HG03139 (cell line): ENCODE results near the gene PRPSAP1.
A peak's percentile ranks its signal among the peaks of the same experiment; 100 is the strongest.

Experiments used
- ATAC-seq: cut with Tn5 transposase; IDR thresholded peaks from one replicate; pipeline ENCODE4 v1.9.1; 2021; ENCODE audit not compliant: unreplicated experiment

PRPSAP1 gene, protein sequence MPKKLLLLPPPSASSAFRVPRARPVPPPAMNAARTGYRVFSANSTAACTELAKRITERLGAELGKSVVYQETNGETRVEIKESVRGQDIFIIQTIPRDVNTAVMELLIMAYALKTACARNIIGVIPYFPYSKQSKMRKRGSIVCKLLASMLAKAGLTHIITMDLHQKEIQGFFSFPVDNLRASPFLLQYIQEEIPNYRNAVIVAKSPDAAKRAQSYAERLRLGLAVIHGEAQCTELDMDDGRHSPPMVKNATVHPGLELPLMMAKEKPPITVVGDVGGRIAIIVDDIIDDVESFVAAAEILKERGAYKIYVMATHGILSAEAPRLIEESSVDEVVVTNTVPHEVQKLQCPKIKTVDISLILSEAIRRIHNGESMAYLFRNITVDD

GRCh38 chr17:76353599-76354316 is at the start of gene PRPSAP1:
PRPSAP1 (minus strand) TSS chr17:76353916; CDS start chr17:76353703, 213 bp downstream.
- peak; percentile 83 for ATAC-seq

DNA sequence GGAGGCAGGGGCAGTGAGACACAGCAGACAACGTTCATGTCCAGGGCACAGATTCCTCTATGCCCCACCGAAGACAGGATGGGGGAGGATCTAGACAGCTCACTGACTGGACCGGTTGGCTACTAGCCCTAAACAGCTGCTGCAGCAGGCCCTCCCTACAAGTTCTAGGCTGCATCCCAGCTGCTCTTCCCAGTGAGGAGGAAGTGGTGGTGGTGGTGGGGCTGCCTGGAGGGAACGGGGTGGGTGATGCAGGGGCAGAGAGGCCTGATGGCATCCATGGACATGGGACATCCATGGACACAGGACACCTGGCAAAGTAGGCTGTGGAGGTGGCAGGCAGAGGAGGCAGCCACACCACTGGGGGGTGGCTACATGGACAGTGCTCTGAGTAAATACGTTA is 49.0 kb upstream of the PRPSAP1 start:
- no peak for ATAC-seq

- no peak for ATAC-seq
These were observed 45.8 kb upstream of the PRPSAP1 start for GRCh38 chr17:76399175-76400172.

GRCh38 chr17:76398523-76399174 is 44.9 kb upstream of the PRPSAP1 start:
- no peak for ATAC-seq

DNA sequence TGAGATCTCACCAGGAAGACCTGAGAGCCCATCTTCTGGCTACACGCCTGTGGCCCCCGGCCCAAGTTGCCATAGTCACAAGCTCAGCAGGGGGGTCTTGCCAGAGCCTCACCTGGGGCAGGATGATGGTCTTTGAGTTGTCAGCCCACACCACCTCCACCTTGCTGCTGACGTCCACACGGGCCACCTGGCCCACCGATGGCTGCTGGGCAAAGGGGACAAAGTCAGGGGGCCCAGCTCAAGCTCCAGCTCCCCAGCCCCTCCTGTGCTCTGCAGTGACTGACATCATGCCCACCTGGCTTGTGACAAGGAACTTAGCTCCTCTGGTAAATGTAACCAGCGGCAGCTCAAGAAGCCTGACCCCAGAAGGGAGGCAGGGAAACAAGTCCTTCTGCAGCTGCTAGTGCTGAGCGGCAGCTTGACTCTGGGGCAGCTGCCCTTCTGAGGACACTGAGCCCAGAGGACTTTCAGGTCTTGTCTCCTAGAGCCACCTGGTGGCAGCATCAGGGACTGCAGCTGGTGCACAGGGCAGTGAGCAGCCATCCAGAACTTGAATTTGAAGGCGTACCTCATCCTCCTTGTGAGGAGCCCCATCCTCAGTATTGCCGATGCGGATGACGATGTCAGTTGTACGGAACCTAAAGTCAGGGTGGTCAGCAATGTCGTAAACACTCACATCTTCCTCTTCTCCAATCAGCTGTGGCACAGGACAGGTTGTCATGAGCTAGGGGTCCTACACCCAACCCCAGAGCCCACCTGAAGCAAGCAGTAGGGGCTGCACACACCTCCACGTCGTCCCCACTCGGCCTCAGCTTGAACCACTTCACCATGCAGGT is 44.2 kb upstream of the PRPSAP1 start:
- ATAC-seq: no peak

DNA sequence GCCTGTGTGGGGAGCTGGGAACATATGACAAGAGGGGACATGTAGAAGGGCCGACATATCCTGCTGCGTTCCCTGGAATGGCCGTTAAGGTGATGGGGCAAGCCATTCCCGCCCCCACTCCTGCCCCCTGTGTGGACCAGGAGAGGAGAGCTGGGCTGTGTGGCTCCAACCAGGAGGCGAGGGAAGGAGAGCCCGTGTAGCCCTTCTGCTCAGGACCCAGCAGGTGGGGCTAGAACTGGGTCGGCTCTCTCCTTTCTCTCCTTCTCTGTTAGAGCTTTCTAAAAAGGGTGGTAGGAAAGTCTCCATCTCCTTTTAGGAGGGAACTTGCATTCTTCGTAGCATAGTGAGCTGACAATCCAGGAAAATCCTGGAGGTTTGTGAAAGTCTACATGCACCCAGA is 43.5 kb upstream of the PRPSAP1 start:
- no peak for ATAC-seq

GRCh38 chr17:76395980-76396379 is 42.3 kb upstream of the PRPSAP1 start:
- no peak for ATAC-seq

DNA sequence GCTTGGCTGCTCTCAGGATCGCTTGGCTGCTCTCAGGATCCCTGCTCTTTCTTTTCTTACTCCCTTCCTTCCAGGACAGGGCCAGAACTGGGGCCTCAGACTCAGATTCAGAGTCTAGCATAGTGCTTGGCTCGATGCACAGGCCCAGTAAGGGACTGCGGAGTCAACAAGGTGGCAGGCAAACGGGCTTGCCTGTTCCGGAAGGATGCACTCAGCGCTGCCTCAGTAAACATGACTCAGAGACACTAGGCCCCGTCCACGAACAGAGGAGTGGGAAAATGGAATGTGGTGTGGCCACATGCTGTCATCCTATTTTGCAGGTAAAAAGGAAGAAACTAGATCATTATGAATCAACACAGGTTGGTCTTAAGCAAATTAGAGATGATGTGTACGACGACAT is 40.5 kb upstream of the PRPSAP1 start:
- ATAC-seq: no peak

- ATAC-seq: no peak
These were observed 37.5 kb upstream of the PRPSAP1 start for GRCh38 chr17:76391200-76391715.

DNA sequence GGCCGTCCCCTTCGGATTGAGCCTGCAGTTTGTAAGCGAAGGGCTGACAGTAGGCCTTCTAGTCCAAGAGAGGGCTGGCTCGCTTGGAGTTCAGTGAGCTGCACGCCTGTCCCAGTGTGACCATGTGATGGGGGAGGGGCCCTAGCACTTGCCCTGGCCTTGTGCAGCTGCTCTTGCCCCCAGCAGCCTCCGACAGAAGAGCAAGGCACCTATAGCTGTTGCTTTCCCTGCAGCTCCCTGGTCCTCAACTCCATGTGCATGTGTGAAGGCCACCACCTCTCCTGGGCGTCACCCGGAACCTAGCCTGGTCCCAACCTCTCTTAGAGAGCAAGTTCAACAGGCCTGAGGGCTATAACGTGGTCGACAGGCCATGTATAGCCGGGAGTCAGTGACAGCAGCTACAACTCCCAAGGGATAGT is 36.3 kb upstream of the PRPSAP1 start:
- no peak for ATAC-seq

DNA sequence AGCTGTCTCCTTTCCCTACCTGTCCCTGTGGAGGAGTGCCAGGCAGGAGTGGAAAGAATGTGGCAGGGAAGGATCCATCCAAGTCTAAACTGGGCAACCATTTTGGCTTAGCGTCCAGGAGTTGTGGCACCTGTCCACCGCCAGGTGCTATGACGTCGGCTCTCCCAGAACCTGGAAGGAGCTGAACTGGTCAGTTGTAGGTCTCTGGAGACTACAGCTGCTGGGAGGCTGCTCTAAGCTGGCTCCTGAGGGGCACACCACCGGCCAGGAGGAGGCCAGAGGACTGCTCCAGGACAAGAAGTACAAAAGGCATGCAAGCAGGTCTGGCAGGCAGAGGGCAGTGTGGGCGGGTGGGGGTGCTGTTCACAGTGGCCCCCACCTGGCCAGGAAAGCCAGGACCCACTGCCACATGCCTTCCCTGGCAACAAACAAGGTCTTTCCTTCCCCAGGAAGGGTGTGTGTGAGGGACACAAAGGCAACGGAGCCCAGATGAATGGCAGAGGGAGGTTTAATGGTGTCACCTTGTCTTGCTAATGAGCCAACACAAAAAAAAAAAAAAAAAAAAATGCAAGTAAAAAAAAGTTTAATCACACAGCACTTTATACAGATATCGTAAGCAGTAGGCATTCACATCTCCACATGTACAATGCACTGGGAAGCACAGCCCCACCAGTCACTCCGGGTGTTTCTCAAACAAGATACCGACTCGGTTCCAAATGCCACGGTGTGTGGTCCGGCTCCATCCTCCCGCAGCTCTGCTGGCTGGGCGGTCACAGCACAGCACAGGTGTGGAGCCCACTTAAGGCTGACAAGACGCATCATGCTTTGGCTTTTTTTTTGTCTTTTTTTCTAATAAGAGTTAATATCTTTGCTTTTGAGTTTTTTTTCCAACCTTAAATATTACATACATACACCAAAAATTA is 35.5 kb upstream of the PRPSAP1 start:
- ATAC-seq: no peak

DNA sequence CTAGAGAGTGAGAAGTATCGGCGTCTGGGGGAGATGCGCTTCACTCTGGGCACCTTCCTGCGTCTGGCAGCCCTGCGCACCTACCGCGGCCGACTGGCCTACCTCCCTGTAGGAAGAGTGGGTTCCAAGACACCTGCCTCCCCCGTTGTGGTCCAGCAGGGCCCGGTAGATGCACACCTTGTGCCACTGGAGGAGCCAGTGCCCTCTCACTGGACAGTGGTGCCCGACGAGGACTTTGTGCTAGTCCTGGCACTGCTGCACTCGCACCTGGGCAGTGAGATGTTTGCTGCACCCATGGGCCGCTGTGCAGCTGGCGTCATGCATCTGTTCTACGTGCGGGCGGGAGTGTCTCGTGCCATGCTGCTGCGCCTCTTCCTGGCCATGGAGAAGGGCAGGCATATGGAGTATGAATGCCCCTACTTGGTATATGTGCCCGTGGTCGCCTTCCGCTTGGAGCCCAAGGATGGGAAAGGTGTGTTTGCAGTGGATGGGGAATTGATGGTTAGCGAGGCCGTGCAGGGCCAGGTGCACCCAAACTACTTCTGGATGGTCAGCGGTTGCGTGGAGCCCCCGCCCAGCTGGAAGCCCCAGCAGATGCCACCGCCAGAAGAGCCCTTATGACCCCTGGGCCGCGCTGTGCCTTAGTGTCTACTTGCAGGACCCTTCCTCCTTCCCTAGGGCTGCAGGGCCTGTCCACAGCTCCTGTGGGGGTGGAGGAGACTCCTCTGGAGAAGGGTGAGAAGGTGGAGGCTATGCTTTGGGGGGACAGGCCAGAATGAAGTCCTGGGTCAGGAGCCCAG is 33.5 kb upstream of the PRPSAP1 start:
- no peak for ATAC-seq

DNA sequence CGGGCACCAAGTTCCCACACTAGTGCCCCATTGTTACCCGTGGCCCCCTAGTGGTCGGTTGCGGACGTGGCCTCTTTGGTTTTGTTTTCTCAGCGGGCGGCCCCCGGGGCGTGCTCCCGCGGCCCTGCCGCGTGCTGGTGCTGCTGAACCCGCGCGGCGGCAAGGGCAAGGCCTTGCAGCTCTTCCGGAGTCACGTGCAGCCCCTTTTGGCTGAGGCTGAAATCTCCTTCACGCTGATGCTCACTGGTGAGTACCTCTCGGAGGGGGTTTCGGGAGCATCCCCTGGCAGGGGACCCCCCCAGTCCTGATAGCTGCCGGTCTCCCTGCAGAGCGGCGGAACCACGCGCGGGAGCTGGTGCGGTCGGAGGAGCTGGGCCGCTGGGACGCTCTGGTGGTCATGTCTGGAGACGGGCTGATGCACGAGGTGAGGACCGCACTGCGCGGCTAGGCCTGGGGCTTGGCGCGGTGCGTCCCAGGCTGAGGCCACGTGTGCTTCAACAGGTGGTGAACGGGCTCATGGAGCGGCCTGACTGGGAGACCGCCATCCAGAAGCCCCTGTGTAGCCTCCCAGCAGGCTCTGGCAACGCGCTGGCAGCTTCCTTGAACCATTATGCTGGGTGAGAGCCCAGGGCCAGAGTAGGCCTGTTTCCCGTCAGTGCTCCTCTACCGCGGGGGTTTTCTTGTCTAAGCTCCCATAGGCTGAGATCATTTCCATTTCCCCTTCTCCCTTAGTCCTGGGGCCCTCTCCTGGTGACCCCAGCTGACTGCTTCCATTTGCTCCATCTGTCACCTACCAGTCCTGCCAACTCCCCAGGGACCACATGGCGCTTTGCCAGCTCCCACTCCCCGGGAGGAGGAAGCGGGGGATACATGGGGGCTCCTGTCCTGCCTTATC is 32.4 kb upstream of the PRPSAP1 start:
- no peak for ATAC-seq

DNA sequence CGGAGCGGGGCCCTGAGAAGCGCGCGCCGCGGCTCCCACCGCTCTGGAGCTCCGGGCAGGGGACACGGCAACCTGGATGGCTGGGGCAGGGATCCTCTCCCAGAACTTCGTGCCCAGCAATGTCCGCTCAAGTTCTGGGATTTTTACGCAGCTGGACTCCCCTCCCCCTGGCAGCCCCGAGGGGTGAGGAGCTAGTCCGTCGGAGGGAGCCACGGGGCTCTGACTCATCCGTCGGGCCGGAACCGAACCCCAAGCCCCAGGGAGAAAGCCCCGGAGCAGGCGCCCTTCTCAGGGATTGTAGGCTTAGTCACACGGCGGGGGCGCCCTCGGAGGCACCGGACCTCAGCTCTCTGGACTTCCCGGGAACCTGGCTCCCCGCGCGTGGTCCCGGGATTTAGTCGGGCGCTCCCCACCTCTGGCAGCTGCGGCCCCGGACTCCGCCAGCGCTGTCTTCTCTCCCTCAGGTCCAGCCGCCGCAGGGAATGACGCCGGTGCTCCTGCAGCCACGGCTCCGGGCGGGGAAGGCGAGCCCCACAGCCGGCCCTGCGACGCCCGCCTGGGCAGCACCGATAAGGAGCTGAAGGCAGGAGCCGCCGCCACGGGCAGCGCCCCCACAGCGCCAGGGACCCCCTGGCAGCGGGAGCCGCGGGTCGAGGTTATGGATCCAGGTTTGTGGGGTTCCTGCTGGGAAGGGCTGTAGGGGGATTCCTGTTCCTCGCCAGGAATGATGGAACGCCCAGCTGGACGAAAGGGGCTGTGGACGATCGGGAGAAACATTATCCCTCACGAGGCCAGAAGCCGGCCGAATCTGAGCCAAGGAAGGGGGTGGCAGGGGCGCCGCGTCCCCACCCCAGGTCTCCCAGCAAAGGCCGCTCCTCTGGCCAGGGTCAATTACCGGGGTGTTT is 31.5 kb upstream of the PRPSAP1 start:
- no peak for ATAC-seq

- ATAC-seq: peak; percentile 52
These were observed 30.7 kb upstream of the PRPSAP1 start, which contains the start of gene SPHK1 for GRCh38 chr17:76384222-76384986. SPHK1 (plus strand) TSS chr17:76384609; CDS start chr17:76385645, 1,036 bp downstream.
